Measurements from ENCODE around the gene HHAT. TPM values are rescaled to one million over a fixed set of nuclear protein-coding genes. Genes with fewer than 3 reads are reported as not detected.

The HHAT gene
- total and polyA plus RNA-seq, 2 of the 13 experiments (the other 11 are each of a cell fraction or from before 2014, with no cell fraction given) = 2.6 to 4.9 TPM

- TF ChIP-seq, protein P1, sequence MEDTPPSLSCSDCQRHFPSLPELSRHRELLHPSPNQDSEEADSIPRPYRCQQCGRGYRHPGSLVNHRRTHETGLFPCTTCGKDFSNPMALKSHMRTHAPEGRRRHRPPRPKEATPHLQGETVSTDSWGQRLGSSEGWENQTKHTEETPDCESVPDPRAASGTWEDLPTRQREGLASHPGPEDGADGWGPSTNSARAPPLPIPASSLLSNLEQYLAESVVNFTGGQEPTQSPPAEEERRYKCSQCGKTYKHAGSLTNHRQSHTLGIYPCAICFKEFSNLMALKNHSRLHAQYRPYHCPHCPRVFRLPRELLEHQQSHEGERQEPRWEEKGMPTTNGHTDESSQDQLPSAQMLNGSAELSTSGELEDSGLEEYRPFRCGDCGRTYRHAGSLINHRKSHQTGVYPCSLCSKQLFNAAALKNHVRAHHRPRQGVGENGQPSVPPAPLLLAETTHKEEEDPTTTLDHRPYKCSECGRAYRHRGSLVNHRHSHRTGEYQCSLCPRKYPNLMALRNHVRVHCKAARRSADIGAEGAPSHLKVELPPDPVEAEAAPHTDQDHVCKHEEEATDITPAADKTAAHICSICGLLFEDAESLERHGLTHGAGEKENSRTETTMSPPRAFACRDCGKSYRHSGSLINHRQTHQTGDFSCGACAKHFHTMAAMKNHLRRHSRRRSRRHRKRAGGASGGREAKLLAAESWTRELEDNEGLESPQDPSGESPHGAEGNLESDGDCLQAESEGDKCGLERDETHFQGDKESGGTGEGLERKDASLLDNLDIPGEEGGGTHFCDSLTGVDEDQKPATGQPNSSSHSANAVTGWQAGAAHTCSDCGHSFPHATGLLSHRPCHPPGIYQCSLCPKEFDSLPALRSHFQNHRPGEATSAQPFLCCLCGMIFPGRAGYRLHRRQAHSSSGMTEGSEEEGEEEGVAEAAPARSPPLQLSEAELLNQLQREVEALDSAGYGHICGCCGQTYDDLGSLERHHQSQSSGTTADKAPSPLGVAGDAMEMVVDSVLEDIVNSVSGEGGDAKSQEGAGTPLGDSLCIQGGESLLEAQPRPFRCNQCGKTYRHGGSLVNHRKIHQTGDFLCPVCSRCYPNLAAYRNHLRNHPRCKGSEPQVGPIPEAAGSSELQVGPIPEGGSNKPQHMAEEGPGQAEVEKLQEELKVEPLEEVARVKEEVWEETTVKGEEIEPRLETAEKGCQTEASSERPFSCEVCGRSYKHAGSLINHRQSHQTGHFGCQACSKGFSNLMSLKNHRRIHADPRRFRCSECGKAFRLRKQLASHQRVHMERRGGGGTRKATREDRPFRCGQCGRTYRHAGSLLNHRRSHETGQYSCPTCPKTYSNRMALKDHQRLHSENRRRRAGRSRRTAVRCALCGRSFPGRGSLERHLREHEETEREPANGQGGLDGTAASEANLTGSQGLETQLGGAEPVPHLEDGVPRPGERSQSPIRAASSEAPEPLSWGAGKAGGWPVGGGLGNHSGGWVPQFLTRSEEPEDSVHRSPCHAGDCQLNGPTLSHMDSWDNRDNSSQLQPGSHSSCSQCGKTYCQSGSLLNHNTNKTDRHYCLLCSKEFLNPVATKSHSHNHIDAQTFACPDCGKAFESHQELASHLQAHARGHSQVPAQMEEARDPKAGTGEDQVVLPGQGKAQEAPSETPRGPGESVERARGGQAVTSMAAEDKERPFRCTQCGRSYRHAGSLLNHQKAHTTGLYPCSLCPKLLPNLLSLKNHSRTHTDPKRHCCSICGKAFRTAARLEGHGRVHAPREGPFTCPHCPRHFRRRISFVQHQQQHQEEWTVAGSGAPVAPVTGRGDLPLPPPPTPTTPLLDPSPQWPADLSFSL (CRISPR knock-in tag; IDR thresholded peaks at IDR 0.05) = no peak
- TF ChIP-seq POLR2AphosphoS2 (IDR thresholded peaks at IDR 0.05; ENCODE audit: low read depth, low read length) = no peak
- no peak for TF ChIP-seq ZBTB25 (CRISPR knock-in tag; IDR thresholded peaks at IDR 0.05)
- TF ChIP-seq GABPA (IDR thresholded peaks at IDR 0.05; ENCODE audit: low read depth, low read length) = no peak
- TF ChIP-seq GABPA (CRISPR knock-in tag; IDR thresholded peaks at IDR 0.05; ENCODE audit: low read depth) = no peak
- TF ChIP-seq TBP (CRISPR knock-in tag; IDR thresholded peaks at IDR 0.05) = no peak
- TF ChIP-seq ZNF780A (CRISPR knock-in tag; IDR thresholded peaks at IDR 0.05) = no peak
- TF ChIP-seq JARID2 (CRISPR knock-in tag; IDR thresholded peaks at IDR 0.05; ENCODE audit: insufficient replicate concordance) = no peak
- TF ChIP-seq TEAD3 (CRISPR knock-in tag; optimal IDR thresholded peaks at IDR 0.05; ENCODE audit: borderline replicate concordance) = no peak
- no peak for TF ChIP-seq NFATC3 (CRISPR knock-in tag; IDR thresholded peaks at IDR 0.05)
- no peak for TF ChIP-seq FOXO1 (CRISPR knock-in tag; IDR thresholded peaks at IDR 0.05)
- no peak for TF ChIP-seq SRSF1 (optimal IDR thresholded peaks at IDR 0.05; ENCODE audit: low read depth, low read length)
These were observed 116.8 kb downstream of the HHAT start (continued) for GRCh38 chr1:210445485-210445884.
